Kidney (tissue), 14 donors: ENCODE measurements around the gene IGSF9. TPM values are rescaled to one million over a fixed set of nuclear protein-coding genes. Genes with fewer than 3 reads are reported as not detected.
"Not testable (repeated sequence)": the region's sequence is repeated elsewhere in the genome, so short reads cannot be mapped to it uniquely, and the experiment has no call there.

Source experiments
- DNase-seq, 5 donors: peaks; one replicate each; pipeline ENCODE4 v3.0.0-alpha.2; 2013 to 2020
- FAIRE-seq: peaks from 2 replicates; lab custom pipeline; 2012; peaks lifted over from hg19 to GRCh38; lab: Jason Lieb, UNC
- H3K27ac ChIP-seq, 2 donors: one replicate each; pipeline ENCODE4 v1.7.0; 2013; ENCODE audit warnings: low read depth in 2 of 2, low read length in 2 of 2, inconsistent platforms in 1 of 2
- H3K27me3 ChIP-seq: one replicate; pipeline ENCODE4 v1.7.1; 2013; ENCODE audit warnings: low read length, inconsistent platforms; ENCODE audit not compliant: control insufficient read depth, insufficient read depth
- H3K36me3 ChIP-seq, 3 donors: one replicate each; pipeline versions ENCODE4 v1.7.0 to v1.7.1; 2013; ENCODE audit warnings: low read length in 3 of 3, control low read depth in 1 of 3, inconsistent platforms in 1 of 3; ENCODE audit not compliant: insufficient read depth in 3 of 3, control insufficient read depth in 2 of 3
- H3K4me1 ChIP-seq, 3 donors: one replicate each; pipeline versions ENCODE4 v1.7.0 to v1.7.1; 2013; ENCODE audit warnings: low read length in 3 of 3, inconsistent platforms in 1 of 3, low read depth in 1 of 3; ENCODE audit not compliant: control insufficient read depth in 2 of 3, insufficient read depth in 2 of 3
- H3K4me3 ChIP-seq, 3 donors: one replicate each; pipeline versions ENCODE4 v1.7.0 to v1.8.1; 2013; ENCODE audit warnings: low read length in 3 of 3, control low read depth in 1 of 3, inconsistent platforms in 1 of 3
- H3K9ac ChIP-seq, 3 donors: one replicate each; pipeline versions ENCODE4 v1.7.0 to v1.7.1; 2013; ENCODE audit warnings: low read length in 3 of 3, control low read depth in 1 of 3, inconsistent platforms in 1 of 3
- H3K9me3 ChIP-seq, 3 donors: one replicate each; pipeline versions ENCODE4 v1.7.0 to v1.7.1; 2013; ENCODE audit warnings: low read length in 3 of 3, control low read depth in 1 of 3, inconsistent platforms in 1 of 3; ENCODE audit not compliant: control insufficient read depth in 2 of 3, insufficient read depth in 1 of 3
- intact Hi-C: fragments of 100-400 bp; cut with DNase I; formaldehyde crosslinking; loops from one replicate; pipeline ENCODE4 v1.11.1; 2022
- polyA plus RNA-seq: library from polyadenylated mRNA; stranded (reverse); fragments of 350-450 nt; fragmentation: Illumina TruSeq; extraction: RNeasy Lipid Tissue Mini Kit (QIAGEN cat#74804); gene quantifications from one replicate; pipeline ENCODE4 v1.2.3, GENCODE V29; 2014; ENCODE audit warnings: low read depth, low replicate concordance; ENCODE audit not compliant: insufficient read depth
- total RNA-seq: library from RNA; stranded (reverse); fragmentation: NEBNext Ultra II Directional; extraction: Animal tissue kit (Norgen Biotek cat#: 25700); gene quantifications from one replicate; pipeline ENCODE4 v1.2.1, GENCODE V29; 2021
- TF ChIP-seq, protein P1 (sequence below): IDR thresholded peaks from 3 replicates; pipeline ENCODE4 v1.5.1; 2012; ENCODE audit warnings: mild to moderate bottlenecking, moderate library complexity, borderline replicate concordance; ENCODE audit not compliant: insufficient read depth; ENCODE audit errors: extremely low read depth
- donor health status: control.
- donor health status: control.
- donor health status: control.
- donor health status: control.
- donor health status: control.
- donor health status: DM: yes; HTN: yes; CAD: no.
- donor health status: Normal renal cell carcinoma (clear cell type).

IGSF9 gene
- total and polyA plus RNA-seq, 2 donors from 2014 or later = 0.88 to 1.3 TPM

DNA sequence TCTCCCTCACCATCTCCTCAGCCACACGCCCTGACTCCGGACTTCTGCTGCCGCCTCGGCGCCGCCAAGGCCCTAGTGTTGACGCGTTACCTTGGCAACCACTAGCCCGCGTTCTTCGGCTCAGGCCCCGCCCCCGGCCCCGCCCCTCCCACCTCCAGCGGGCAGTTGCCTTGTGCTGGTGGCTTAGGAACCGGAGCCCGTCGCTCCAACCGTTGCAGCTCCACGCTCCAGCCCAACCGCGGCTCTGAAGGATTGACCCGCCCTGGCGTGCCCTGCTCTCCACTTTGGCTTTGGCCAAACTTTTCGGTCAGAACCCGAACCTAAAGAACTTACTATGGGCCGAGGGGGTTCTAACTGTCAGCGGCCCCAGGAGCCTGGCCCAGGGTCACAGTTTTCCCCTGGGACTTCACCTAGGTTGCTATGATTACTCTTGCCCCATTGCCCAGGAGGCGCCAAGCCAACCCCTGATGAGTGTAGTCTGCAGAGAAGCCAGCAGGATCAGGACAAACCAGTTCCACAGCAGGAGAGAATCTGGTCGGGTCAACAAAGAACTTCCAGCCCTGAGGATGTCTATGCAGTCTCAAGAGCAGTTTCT lies 45.2 kb downstream of the IGSF9 start, which contains the start of gene CFAP45:
Gene CFAP45 (minus strand): TSS at position 80 of the 595 bp plus-strand sequence. CDS start 67 bp downstream, at position 13.
- H3K27ac ChIP-seq = peak within 1 kb of the TSS; percentile 14 to 55
- no peaks in the 10 kb centered on the region for H3K36me3 ChIP-seq
- peak; percentile 95 to 97 (median 96) for DNase-seq
- intact Hi-C loops = no loop called here
- H3K4me1 ChIP-seq = peaks cover 0 to 19% (median 5%) of the 10 kb centered on the region in 3 donors
- TF ChIP-seq, protein P1, sequence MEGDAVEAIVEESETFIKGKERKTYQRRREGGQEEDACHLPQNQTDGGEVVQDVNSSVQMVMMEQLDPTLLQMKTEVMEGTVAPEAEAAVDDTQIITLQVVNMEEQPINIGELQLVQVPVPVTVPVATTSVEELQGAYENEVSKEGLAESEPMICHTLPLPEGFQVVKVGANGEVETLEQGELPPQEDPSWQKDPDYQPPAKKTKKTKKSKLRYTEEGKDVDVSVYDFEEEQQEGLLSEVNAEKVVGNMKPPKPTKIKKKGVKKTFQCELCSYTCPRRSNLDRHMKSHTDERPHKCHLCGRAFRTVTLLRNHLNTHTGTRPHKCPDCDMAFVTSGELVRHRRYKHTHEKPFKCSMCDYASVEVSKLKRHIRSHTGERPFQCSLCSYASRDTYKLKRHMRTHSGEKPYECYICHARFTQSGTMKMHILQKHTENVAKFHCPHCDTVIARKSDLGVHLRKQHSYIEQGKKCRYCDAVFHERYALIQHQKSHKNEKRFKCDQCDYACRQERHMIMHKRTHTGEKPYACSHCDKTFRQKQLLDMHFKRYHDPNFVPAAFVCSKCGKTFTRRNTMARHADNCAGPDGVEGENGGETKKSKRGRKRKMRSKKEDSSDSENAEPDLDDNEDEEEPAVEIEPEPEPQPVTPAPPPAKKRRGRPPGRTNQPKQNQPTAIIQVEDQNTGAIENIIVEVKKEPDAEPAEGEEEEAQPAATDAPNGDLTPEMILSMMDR = no peak
- no peak for FAIRE-seq
- no peaks in the 10 kb centered on the region for H3K27me3 ChIP-seq
- no peaks in the 10 kb centered on the region for H3K9me3 ChIP-seq
- H3K4me3 ChIP-seq = no peak within 1 kb of the TSS
- H3K9ac ChIP-seq = no peak within 1 kb of the TSS

DNA sequence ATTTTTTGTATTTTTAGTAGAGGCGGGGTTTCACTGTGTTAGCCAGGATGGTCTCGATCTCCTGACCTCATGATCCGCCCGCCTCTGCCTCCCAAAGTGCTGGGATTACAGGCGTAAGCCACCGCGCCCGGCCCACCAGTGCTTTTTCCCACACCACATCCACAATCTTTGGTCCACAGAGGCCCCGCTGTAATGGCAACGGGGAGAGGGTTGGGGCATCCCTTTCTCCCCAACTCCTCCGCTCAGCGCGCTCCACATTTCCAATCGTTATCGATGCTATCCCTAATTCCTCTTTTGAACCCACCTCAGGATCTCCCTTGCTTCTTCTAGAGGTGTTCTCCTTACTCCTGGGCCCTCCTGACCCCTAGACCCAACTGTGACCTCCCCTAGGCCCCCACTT lies 45.8 kb downstream of the IGSF9 start:
- intact Hi-C loops, H3K27ac ChIP-seq, FAIRE-seq, DNase-seq, H3K9me3 ChIP-seq, H3K9ac ChIP-seq, H3K27me3 ChIP-seq, H3K36me3 ChIP-seq, H3K4me3 ChIP-seq: not testable (repeated sequence)
- H3K4me1 ChIP-seq = peaks cover 0 to 19% (median 5%) of the 10 kb centered on the region in 3 donors

DNA sequence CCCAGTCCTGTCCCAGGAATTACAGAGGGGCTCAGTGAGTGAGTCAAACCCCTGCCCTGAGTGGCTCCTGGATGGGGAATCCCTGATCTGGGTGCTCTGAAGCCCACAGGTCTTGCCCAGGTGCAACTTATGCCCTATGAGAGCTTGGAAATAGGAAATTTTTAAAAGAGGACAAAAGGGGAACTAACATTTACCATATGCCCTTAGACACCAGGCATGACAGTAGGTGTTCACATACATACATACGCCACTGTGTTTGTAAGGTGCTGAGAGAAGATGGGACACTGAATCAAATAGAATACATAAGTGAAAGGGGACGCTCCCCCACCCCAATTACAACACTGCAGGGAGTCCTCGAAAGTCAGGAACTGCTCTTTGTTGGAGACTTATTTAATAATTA lies 46.9 kb downstream of the IGSF9 start:
- Histone ChIP-seq H3K4me1 (peaks cover 0 to 19% (median 5%) of the 10 kb centered on the region in 3 donors), H3K9ac (no peak overlapping the region), H3K9me3 (no peaks in the 10 kb centered on the region), H3K4me3 (no peak overlapping the region), H3K27me3 (no peaks in the 10 kb centered on the region), H3K36me3 (no peaks in the 10 kb centered on the region), H3K27ac (no peak overlapping the region)
- FAIRE-seq (no peak), DNase-seq (no peak)
- intact Hi-C loops = no loop called here
- TF ChIP-seq, protein P1 = no peak

DNA sequence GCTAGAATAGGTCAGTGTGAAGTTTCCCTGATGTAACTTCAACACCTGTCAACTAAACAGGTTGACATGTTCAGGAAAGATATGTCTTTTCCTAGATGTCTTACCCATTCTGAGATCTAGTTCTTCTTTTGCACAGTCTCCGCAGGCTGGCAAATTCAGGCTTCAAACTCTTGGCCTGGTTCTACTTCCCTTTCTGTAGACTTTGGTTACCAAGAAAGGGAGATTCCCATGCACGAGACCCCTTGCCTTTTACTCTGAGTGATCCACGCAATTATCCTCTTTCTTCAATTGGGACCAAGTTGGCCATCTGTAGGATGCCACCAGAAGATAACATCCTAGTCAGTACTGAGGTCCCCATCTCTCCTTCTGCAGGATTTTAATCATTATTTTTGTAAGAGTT lies 47.5 kb downstream of the IGSF9 start:
- Histone ChIP-seq H3K9ac (no peak overlapping the region), H3K4me1 (peaks cover 0 to 19% (median 5%) of the 10 kb centered on the region in 3 donors), H3K36me3 (no peaks in the 10 kb centered on the region), H3K27me3 (no peaks in the 10 kb centered on the region), H3K9me3 (no peaks in the 10 kb centered on the region), H3K4me3 (no peak overlapping the region), H3K27ac (no peak overlapping the region)
- FAIRE-seq = no peak
- no peak for DNase-seq
- intact Hi-C loops = no loop called here
- TF ChIP-seq, protein P1 = no peak
